SJCRH30 (cell line): ENCODE measurements around the gene ALDH1A2. TPM values are rescaled to one million over a fixed set of nuclear protein-coding genes. Genes with fewer than 3 reads are reported as not detected.
A peak's percentile ranks its signal among the peaks of the same experiment; 100 is the strongest.
"Not testable (repeated sequence)": the region's sequence is repeated elsewhere in the genome, so short reads cannot be mapped to it uniquely, and the experiment has no call there.

ENCODE experiments used
- DNase-seq, 2 experiments: peaks; one replicate each; pipeline ENCODE4 v3.0.0-alpha.2; 2015 to 2020
- H3K27ac ChIP-seq: fragments of 250-450 bp; sonication (Bioruptor Pico); 2 replicates; pipeline ENCODE4 v1.5.1; 2020; ENCODE audit warnings: mild to moderate bottlenecking, moderate library complexity
- H3K27me3 ChIP-seq: fragments of 250-450 bp; sonication (Bioruptor Pico); 2 replicates; pipeline ENCODE4 v1.5.1; 2020; ENCODE audit warnings: mild to moderate bottlenecking, moderate library complexity
- H3K36me3 ChIP-seq: fragments of 250-450 bp; sonication (Bioruptor Pico); 2 replicates; pipeline ENCODE4 v1.5.1; 2020; ENCODE audit warnings: mild to moderate bottlenecking, moderate library complexity
- H3K4me1 ChIP-seq: fragments of 250-450 bp; sonication (Bioruptor Pico); 2 replicates; pipeline ENCODE4 v1.5.1; 2020; ENCODE audit warnings: mild to moderate bottlenecking, moderate library complexity
- H3K4me3 ChIP-seq: fragments of 250-450 bp; sonication (Bioruptor Pico); 2 replicates; pipeline ENCODE4 v1.5.1; 2020; ENCODE audit warnings: mild to moderate bottlenecking, moderate library complexity
- H3K9me3 ChIP-seq: fragments of 250-450 bp; sonication (Bioruptor Pico); replicated peaks from 2 replicates; pipeline ENCODE4 v1.5.1; 2020; ENCODE audit warnings: mild to moderate bottlenecking, moderate library complexity
- total RNA-seq: library from RNA; depleted of rRNA; stranded (reverse); fragments of >200 nt; shearing (Covaris generic); gene quantifications from 2 replicates; pipeline ENCODE4 v1.2.3, GENCODE V29; 2014; rRNA removed

ALDH1A2 gene
- total RNA-seq: 8.9 and 12.6 TPM in 2 replicates

DNA sequence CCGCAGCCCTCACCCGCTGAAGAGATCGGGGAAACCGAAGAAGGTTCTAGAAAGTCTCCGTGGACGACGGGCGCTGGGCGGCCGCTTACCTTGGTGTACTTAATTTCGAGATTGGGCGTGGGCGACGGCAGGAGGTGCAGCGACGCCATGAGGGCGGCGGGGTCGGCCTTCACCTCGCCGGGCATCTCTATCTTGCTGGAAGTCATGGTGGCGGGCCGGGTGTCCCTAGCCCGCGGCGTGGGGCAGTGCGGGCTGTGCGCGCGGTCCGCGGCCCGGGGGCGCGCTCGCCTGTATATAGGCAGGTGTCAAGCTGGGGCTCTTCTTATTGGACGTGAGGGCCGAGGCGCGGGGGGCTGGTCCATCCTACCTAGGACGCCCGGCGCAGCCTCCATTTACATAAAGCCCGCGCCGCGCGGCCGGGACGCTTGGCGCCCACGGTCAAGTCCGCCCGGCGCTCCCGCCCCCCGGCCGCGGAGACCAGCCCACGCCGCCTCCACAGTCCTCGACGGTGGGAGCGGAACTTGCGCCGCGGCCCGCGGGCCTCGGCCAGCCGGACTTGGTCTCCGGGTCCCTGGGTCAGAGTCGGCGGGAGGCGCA, at the start of gene ALDH1A2:
ALDH1A2 (minus strand) TSS at position 267 of the 597 bp plus-strand sequence; CDS start at position 206, 61 bp downstream.
- Histone ChIP-seq H3K36me3 (no peaks in the 10 kb centered on the region), H3K9me3 (no peaks in the 10 kb centered on the region), H3K4me1 (0 out of 2 replicates have a peak, but pooled peaks cover 2% of the 10 kb centered on the region), H3K27me3 (no peaks in the 10 kb centered on the region), H3K4me3 (peak within 1 kb of the TSS; percentile 78), H3K27ac (peak within 1 kb of the TSS; percentile 77)
- DNase-seq: no peak

DNA sequence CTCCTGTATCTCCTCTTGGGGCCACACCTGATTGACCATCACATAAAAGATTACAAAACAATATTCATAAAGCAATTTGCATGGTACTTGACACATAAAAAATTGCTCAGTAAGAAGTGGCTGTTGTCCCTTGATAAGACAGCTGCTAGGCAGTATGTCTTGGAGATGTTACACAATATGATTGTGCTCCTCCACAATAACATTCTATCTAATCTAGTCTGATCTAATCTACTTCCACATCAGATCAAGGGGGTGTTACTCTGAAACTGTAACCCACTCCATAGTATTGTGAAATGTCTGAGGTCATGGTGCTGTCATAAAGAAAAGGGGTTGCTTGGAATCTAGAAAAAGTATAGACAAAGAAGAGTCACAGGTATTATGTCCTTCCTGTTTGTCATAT, 49.3 kb upstream of the ALDH1A2 start:
- Histone ChIP-seq H3K4me1 (peaks cover 20% of the 10 kb centered on the region), H3K4me3 (no peak overlapping the region), H3K9me3 (no peaks in the 10 kb centered on the region), H3K27ac (no peak overlapping the region), H3K36me3 (no peaks in the 10 kb centered on the region), H3K27me3 (no peaks in the 10 kb centered on the region)
- no peak for DNase-seq

DNA sequence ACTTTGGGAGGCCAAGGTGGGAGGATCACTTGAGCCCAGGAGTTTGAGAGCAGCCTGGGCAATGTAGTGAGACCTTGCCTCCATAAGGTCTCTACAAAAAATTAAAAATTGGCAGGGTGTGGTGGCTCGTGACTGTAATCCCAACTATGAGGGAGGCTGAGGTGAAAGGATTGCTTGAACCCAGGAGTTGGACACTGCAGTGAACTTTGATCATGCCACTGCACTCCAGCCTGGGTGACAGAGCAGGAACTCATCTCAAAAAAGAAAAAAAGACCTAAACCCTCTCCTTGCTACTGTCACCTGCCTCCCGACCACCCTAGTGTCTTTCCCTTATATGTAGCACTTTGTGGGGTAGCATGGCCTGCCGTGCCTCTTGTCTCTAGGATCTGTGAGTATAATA, 48.9 kb upstream of the ALDH1A2 start:
- Histone ChIP-seq H3K9me3 (no peaks in the 10 kb centered on the region), H3K27me3 (no peaks in the 10 kb centered on the region), H3K36me3 (no peaks in the 10 kb centered on the region), H3K27ac (no peak overlapping the region), H3K4me1 (peaks cover 20% of the 10 kb centered on the region), H3K4me3 (no peak overlapping the region)
- no peak for DNase-seq

DNA sequence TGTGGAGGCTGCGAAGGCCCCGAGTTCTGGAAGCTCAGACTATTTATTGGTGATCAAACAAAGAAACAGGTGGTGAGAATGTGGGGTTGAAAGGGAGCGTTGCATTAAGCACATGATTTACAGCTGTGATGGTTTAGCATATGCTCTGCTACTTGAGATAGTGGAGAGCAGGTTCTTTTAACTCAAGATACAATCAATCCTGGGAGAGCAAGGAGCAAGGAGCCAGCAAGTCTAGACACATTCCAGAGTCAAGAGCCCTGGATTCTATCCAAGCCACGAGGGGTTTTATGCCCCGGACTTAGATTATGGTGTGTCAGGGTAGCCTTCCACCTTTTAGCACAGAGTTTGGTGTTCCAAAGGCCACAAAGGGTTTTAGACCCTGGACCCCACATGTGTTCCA, 47.8 kb upstream of the ALDH1A2 start:
- Histone ChIP-seq H3K27ac (peak overlapping the region; percentile 30; the same call in 1 of the 2 replicates), H3K4me1 (peaks cover 20% of the 10 kb centered on the region)
- H3K27me3 ChIP-seq, H3K4me3 ChIP-seq, H3K36me3 ChIP-seq, H3K9me3 ChIP-seq: not testable (repeated sequence)
- peak; percentile 65 to 72 for DNase-seq

DNA sequence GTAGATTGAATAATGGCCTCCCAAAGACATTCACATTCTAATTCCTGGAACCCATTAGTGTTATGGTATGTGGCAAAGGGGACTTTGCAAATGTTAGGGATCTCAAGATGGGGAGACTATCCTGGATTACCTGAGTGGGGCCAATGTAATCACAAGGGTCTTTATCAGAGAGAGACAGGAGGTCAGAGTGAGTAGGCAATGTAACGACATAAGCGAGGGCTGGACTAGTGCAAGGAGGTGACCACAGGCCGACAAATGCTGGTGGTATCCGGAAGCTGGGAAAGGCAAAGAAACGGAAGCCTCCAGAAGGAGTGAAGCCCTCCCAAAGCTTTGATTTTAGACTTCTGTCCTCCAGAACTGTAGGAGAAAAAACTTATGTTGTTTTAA, 46.2 kb upstream of the ALDH1A2 start:
- Histone ChIP-seq H3K27me3 (no peaks in the 10 kb centered on the region), H3K4me1 (peaks cover 20% of the 10 kb centered on the region), H3K9me3 (no peaks in the 10 kb centered on the region), H3K4me3 (no peak overlapping the region), H3K27ac (no peak overlapping the region), H3K36me3 (no peaks in the 10 kb centered on the region)
- DNase-seq: no peak

DNA sequence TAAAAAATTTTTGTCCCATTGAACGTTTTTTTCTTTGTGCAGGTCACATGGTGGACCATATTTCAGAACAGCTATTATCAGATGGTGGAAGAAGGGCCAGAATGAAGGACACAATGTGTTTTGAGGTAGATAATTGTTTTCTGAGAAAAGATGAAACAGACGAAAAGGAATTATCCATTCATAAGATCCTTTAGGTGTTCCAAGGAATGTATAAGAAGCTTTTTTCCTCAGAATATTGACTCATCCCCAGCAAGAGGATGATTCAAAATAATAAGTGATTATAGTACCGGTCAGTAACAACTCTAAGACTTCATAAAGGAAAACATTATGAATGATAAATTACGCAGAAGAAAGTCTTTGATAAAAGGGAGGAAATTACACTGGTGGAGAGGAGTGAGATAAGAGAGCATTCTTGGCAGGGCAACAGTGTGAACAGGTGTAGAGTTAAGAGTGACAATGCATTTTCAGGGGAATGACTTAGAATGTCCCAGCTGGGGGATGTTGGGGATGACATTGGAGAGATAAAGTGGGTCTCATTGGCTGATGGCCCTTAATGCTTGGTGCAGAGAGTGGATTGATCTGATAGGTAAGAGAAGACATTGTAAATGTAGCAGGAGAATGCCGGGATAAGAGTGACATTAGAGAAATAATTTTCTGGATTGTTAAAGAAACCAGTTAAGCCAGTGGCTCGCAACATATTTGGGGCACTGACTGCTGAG, 45.6 kb upstream of the ALDH1A2 start:
- Histone ChIP-seq H3K36me3 (no peaks in the 10 kb centered on the region), H3K27me3 (no peaks in the 10 kb centered on the region), H3K27ac (no peak overlapping the region), H3K4me3 (no peak overlapping the region), H3K4me1 (peaks cover 20% of the 10 kb centered on the region), H3K9me3 (no peaks in the 10 kb centered on the region)
- peak in 1 of 2 experiments; percentile 19 for DNase-seq

DNA sequence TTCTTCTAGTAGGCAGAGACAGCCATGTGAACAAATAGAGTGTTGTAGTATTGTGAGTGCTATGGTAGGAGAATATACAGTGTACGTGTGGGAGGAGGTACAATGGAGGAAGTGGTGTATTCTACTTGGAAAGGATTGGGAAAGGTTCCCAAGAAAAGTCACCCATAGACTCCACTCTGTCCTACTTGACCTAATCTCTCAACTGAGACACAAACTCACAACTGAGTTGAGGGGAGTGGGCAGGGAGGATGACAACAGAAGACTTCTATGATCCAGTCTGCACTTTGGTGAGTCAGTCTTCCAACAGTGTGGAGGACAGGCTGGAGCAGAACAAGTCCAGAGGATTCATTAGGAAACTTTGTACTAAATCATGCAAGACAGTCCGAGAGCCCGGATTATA, 43.9 kb upstream of the ALDH1A2 start:
- Histone ChIP-seq H3K9me3 (no peaks in the 10 kb centered on the region), H3K4me3 (no peak overlapping the region), H3K36me3 (no peaks in the 10 kb centered on the region), H3K27ac (no peak overlapping the region), H3K4me1 (peaks cover 20% of the 10 kb centered on the region), H3K27me3 (no peaks in the 10 kb centered on the region)
- no peak for DNase-seq

DNA sequence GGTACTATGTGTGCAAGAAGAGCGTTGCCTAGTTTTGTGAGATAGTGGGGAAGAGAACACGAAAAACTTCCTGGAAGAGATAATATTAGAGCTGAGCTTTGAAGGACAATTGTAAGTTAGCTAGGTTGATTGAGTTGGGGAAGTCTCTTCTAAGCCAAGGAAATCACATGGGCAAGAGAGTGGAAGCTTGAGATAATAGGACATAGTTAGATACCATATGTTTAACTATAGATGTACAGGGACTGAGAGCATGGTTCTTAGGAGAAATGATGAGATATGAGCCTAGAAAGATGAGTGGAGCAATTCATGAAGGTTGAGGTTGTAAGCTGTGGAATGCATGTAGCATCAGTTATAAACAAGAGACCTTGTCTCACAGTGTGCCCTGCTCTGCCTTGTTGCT, 42.6 kb upstream of the ALDH1A2 start:
- H3K27ac ChIP-seq: no peak overlapping the region
- no peaks in the 10 kb centered on the region for H3K27me3 ChIP-seq
- no peak overlapping the region for H3K4me3 ChIP-seq
- no peak for DNase-seq
- peaks cover 12% of the 10 kb centered on the region for H3K4me1 ChIP-seq
- no peaks in the 10 kb centered on the region for H3K36me3 ChIP-seq
- H3K9me3 ChIP-seq: no peaks in the 10 kb centered on the region

DNA sequence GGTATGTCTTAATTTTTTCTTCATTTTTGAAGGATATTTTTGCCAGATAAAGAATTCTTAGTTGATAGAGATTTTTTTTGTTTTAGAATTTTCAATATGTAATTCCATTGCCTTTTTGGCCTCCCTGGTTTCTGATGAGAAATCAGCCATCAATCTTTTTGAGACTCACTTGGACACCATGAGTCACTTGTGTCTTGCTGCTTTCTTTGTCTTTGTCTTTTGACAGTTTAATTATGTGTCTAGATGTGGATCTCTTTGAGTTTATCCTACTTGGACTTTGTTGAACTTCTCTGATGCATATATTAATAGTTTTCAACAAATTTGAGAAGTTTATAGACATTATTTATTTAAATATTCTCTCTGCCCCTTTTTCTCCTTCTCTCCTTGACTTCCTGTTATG, 38.0 kb upstream of the ALDH1A2 start:
- no peak overlapping the region for H3K27ac ChIP-seq
- no peaks in the 10 kb centered on the region for H3K27me3 ChIP-seq
- no peaks in the 10 kb centered on the region for H3K36me3 ChIP-seq
- H3K4me1 ChIP-seq: no peaks in the 10 kb centered on the region
- H3K9me3 ChIP-seq: no peaks in the 10 kb centered on the region
- no peak overlapping the region for H3K4me3 ChIP-seq
- no peak for DNase-seq

DNA sequence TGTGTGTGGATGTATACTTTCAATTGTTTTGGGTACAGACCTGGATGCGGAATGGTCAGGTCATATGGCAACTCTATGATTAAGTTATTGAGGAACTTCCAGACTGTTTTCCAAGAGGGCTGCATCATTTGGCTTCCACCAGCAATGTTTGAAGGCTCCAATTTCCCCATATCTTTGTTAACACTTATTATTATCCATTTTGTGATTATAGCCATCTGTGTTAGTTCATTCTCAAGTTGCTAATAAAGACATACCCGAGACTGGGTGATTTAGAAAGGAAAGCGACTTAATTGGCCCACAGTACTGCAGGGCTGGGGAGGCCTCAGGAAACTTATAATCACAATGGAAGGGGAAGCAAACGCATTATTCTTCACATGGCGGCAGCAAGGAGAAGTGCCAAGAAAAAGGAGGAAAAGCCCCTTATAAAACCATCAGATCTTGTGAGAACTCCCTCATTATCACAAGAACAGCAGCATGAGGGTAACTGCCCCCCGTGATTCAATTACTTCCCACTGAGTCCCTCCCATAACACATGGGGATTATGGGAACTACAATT, 31.1 kb upstream of the ALDH1A2 start:
- DNase-seq: no peak
- Histone ChIP-seq H3K4me1 (no peaks in the 10 kb centered on the region), H3K36me3 (no peaks in the 10 kb centered on the region), H3K27me3 (no peaks in the 10 kb centered on the region), H3K4me3 (no peak overlapping the region), H3K27ac (no peak overlapping the region), H3K9me3 (no peaks in the 10 kb centered on the region)

DNA sequence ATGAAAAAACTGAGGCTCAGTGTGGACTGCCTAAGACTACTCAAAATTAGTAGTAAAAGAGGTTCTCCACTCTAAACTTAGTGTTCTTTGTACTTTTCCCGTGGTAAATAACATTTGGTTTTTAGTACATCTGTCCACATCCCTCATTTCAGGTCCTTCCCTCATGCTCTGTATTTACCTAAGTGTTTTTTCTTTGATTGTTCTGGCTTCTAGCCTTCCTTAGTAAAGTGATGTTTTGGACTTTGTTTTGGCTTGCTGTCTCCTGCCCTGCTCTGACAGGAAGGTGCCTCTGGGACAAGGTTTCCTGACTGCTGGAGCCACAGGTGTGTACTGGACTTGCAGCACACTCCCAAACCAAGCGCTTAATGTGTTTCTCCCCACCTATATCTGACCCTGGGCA, 29.9 kb upstream of the ALDH1A2 start:
- DNase-seq: no peak
- Histone ChIP-seq H3K27me3 (no peaks in the 10 kb centered on the region), H3K4me3 (no peak overlapping the region), H3K27ac (no peak overlapping the region), H3K36me3 (no peaks in the 10 kb centered on the region), H3K9me3 (no peaks in the 10 kb centered on the region; the same call in 1 of the 2 replicates), H3K4me1 (no peaks in the 10 kb centered on the region)

DNA sequence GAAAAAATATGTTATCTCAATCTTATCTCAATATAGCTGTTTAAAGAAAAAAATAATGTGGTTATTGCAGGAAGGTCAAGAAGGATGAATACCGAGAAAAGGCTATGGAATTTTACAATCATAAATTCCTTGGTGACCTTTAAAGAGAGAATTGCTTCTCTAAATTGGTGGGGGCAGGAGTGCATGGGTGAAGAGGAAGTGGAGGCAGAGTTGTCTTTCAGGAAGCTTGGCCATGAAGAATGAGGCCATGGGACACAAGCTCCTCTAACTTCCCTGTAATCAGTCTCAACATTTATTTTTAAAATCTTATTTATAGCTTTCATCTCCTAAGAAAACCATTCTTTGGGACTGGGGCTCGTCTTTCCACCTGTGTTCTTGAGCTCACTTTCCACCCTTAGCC, 22.4 kb upstream of the ALDH1A2 start:
- Histone ChIP-seq H3K4me3 (no peak overlapping the region), H3K27ac (no peak overlapping the region), H3K9me3 (no peaks in the 10 kb centered on the region; the same call in 1 of the 2 replicates), H3K4me1 (no peaks in the 10 kb centered on the region), H3K36me3 (no peaks in the 10 kb centered on the region), H3K27me3 (no peaks in the 10 kb centered on the region)
- DNase-seq: no peak

DNA sequence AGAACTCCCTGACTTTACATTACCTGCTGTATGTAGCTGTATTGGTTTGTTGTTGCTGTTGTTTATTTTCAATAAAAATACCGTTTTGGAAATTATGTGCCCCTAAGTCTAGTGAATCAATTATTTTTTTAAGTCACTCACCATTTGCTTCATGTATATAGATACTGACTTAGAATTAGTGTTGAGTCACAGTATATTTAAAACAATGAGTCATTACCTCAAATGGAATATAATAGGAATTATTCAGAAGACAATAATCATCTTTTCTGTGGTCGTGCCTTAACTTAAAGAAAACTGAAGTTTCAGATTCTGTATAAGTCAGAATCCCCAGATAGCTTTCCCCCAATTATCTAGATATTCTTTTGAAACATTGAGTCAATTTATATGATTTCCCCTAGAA, 21.0 kb upstream of the ALDH1A2 start:
- H3K27me3 ChIP-seq: no peaks in the 10 kb centered on the region
- H3K9me3 ChIP-seq: no peaks in the 10 kb centered on the region; the same call in 1 of the 2 replicates
- H3K4me1 ChIP-seq: no peaks in the 10 kb centered on the region
- no peaks in the 10 kb centered on the region for H3K36me3 ChIP-seq
- no peak for DNase-seq
- H3K4me3 ChIP-seq: no peak overlapping the region
- no peak overlapping the region for H3K27ac ChIP-seq

DNA sequence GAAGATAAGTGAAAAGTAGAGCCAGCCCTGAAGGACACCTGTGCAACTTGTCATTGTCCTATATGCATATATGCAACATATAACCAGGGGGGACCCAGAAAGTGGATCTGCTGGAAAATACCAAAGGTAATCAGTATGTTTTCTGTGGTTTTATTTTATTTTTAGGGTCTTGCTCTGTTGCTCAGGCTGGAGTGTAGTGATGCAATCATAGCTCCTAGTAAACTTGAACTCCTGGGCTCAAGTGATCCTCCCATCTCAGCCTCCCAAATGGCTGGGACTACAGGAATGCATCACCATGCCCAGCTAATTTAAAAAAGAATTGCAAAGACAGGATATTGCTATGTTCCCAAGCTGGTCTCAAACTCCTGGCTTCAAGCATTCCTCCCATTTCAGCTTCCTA, 18.0 kb upstream of the ALDH1A2 start:
- H3K36me3 ChIP-seq: no peaks in the 10 kb centered on the region

DNA sequence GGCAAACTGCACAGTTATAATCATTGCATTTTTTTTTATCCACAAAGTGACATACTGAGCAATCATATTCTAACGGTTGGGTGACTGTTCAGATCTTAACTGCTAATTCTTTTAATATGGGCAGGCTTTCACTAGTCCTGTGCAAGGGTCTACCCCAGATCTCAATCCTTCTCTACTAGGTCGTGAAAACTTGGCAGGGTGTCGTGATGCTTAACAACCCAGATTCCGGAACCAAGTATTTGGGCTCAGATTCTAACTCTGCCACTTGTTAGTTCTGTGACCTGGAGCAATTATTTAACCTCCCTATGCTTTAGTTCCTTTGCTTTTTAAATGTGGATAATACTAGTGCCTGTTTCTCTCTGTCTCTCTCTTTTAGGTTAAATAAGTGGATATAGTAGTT, 16.4 kb upstream of the ALDH1A2 start:
- H3K9me3 ChIP-seq: no peaks in the 10 kb centered on the region
- H3K27me3 ChIP-seq: no peaks in the 10 kb centered on the region
- DNase-seq: no peak
- H3K4me1 ChIP-seq: peaks cover 14% of the 10 kb centered on the region
- no peak overlapping the region for H3K4me3 ChIP-seq
- no peaks in the 10 kb centered on the region for H3K36me3 ChIP-seq
- no peak overlapping the region for H3K27ac ChIP-seq

More for the DNA sequence above, 18.0 kb upstream of the ALDH1A2 start:
- no peak overlapping the region for H3K4me3 ChIP-seq
- H3K27me3 ChIP-seq: no peaks in the 10 kb centered on the region
- H3K27ac ChIP-seq: no peak overlapping the region
- peaks cover 6% of the 10 kb centered on the region for H3K4me1 ChIP-seq
- no peak for DNase-seq
- no peaks in the 10 kb centered on the region for H3K9me3 ChIP-seq
